Pancreas (tissue), 10 donors: ENCODE data around the gene AP4E1. TPM values are rescaled to one million over a fixed set of nuclear protein-coding genes. Genes with fewer than 3 reads are reported as not detected.
A peak's percentile ranks its signal among the peaks of the same experiment; 100 is the strongest.

Source experiments
- ATAC-seq, 4 donors: fragments of 200-7000 bp; cut with Tn5 transposase; one replicate each; pipeline versions ENCODE4 v1.8.0 to v1.9.1; 2020; ENCODE audit warnings: mild to moderate bottlenecking in 4 of 4, moderate library complexity in 4 of 4
- DNase-seq, 6 donors: peaks; one replicate each; pipeline ENCODE4 v3.0.0-alpha.2; 2020
- FAIRE-seq: peaks from 2 replicates; lab custom pipeline; 2012; peaks lifted over from hg19 to GRCh38; lab: Jason Lieb, UNC
- H3K27ac ChIP-seq, 4 donors: fragments of 200-600 bp; sonication (generic); 1 replicate in 3 of 4; 2 replicates in 1 of 4; pipeline versions ENCODE4 v1.5.0 to v1.8.0; 2020
- H3K27me3 ChIP-seq, 4 donors: fragments of 200-600 bp; one replicate each; pipeline ENCODE4 v1.8.0; 2021
- H3K36me3 ChIP-seq, 3 donors: fragments of 200-600 bp; sonication (generic) in 1 of 3; one replicate each; pipeline versions ENCODE4 v1.5.0 to v1.8.0; 2020 to 2021
- H3K4me1 ChIP-seq, 3 donors: fragments of 200-600 bp; one replicate each; pipeline ENCODE4 v1.8.0; 2021
- H3K4me3 ChIP-seq, 4 donors: fragments of 200-600 bp; sonication (generic) in 2 of 4; one replicate each; pipeline versions ENCODE4 v1.5.0 to v1.8.0; 2020 to 2021
- H3K9me3 ChIP-seq, 4 donors: fragments of 200-600 bp; one replicate each; pipeline ENCODE4 v1.8.0; 2021
- WGBS, 2 donors: extraction: QIAGEN DNeasy Blood & Tissue Kit; methylation state at CpG; one replicate each; pipeline ENCODE4 v1.1.7; 2013; 5-methylcytosine and 5-hydroxymethylcytosine counted together
- intact Hi-C, 3 donors: fragments of 100-400 bp; cut with DNase I; formaldehyde crosslinking; loops; one replicate each; pipeline versions ENCODE4 v1.11.1 to v1.14.2; 2022
- polyA plus RNA-seq, 2 donors: library from polyadenylated mRNA; stranded (reverse); fragments of 200-250 nt; gene quantifications; one replicate each; pipeline ENCODE4 v1.2.3, GENCODE V29; 2013
- total RNA-seq, 6 donors: library from RNA; stranded (reverse); fragmentation: NEBNext Ultra II Directional in 4 of 6; extraction: Animal tissue kit (Norgen Biotek cat#: 25700) in 4 of 6; gene quantifications; one replicate each; pipeline versions ENCODE4 v1.2.1 to v1.2.4, GENCODE V29; 2021 to 2023
- TF ChIP-seq, protein P1 (sequence below), 4 donors: fragments of 200-600 bp; sonication (generic) in 3 of 4; IDR thresholded peaks; one replicate each; pipeline versions ENCODE4 v1.5.0 to v1.8.0; 2021; ENCODE audit warnings: antibody characterized with exemption in 4 of 4
- donor health status: healthy with polysubstance abuse.
- donor health status: DM: no; HTN: no; CAD: no; lungs with moderate emphysema.
- donor health status: DM: no; HTN: no; CAD: no.
- donor health status: control.
- donor health status: control.
- donor health status: Bipolar disorder and iron deficiency.
- donor health status: DM: yes; HTN: yes; CAD: no.
- donor health status: DM: no; HTN: no; CAD: no.
- donor health status: DM: no; HTN: no; CAD: no.
- donor health status: DM: yes; HTN: yes; CAD: no.

AP4E1 gene
- total RNA-seq (1 to 10 TPM; 2.1 to 4.8 (median 2.7) TPM), polyA plus RNA-seq (1 to 10 TPM; 1.1 to 1.5 TPM)

DNA sequence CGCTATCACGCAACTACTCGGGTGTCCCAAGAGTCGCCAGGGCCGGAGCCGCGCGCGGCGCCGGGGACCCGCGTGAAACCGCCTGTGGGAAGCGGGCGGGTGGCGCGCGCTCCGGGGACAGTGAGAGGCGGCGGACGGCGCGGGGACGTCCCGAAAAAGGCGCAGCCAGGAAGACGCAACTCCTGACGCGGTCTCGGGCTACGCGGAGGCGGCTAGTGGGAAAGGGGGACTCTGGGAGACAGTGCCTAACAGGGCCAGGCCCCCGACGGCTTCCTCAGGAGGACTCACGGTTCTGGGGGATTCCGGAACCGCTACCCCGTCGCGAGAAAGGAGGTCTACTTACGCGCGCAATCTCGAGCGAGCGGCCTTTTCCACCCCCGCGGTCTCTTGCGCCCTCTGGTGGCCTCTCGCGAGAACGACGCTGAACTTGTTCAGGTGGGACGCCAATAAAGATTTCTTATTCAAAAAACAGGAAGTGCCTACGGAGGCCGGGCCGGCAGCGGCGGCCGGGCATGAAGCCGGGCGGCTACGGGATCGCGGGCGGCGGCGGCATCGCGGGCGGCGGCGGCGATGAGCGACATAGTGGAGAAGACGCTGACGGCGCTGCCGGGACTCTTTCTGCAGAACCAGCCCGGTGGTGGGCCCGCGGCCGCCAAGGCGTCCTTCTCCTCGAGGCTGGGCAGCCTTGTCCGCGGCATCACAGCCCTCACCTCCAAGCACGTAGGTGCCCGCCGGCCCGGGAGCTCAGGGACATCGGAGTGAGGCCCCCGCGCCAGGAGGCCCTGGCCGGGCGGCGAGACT, at the start of gene AP4E1:
Gene AP4E1, plus strand, starts transcription at position 475 of the 801 bp plus-strand sequence. Its CDS starts 96 bp downstream, at position 571.
- no peaks in the 10 kb centered on the region for H3K9me3 ChIP-seq
- FAIRE-seq, result no peak

DNA sequence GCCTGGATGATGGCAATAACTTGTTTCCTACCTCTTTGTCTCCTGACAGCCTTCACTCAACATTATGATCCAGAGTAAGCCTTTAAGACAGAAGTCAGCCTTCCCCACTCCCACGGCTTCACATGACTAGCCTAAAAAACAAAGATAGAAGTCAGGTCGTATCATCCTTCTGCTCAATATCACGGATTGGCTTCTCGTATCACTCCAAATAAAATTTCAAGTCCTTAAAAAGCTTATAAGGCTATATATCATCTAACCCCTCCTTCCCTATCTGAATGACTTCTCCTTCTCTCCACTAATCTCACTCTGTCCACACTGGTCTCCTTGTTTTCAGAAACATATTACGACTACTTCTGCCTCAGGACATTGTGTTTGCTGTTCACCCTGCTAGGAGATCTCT, 47.7 kb upstream of the AP4E1 start:
- intact Hi-C loops, result loop anchor here in 1 of 3 donors (10.0 kb wide), 1 partner anchor 56 kb away; no protein-coding TSS in a partner anchor
- H3K9me3 ChIP-seq, result no peaks in the 10 kb centered on the region
- no peak for FAIRE-seq
- no peak for ATAC-seq
- H3K4me3 ChIP-seq, result no peak overlapping the region
- H3K4me1 ChIP-seq, result no peaks in the 10 kb centered on the region
- H3K27me3 ChIP-seq, result no peaks in the 10 kb centered on the region
- TF ChIP-seq, protein P1, sequence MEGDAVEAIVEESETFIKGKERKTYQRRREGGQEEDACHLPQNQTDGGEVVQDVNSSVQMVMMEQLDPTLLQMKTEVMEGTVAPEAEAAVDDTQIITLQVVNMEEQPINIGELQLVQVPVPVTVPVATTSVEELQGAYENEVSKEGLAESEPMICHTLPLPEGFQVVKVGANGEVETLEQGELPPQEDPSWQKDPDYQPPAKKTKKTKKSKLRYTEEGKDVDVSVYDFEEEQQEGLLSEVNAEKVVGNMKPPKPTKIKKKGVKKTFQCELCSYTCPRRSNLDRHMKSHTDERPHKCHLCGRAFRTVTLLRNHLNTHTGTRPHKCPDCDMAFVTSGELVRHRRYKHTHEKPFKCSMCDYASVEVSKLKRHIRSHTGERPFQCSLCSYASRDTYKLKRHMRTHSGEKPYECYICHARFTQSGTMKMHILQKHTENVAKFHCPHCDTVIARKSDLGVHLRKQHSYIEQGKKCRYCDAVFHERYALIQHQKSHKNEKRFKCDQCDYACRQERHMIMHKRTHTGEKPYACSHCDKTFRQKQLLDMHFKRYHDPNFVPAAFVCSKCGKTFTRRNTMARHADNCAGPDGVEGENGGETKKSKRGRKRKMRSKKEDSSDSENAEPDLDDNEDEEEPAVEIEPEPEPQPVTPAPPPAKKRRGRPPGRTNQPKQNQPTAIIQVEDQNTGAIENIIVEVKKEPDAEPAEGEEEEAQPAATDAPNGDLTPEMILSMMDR (IDR thresholded peaks at IDR 0.05), result no peak
- no peak for DNase-seq
- WGBS, 2 donors, result 73 to 88% methylated on average over 5 of the region's 5 CpGs
- H3K27ac ChIP-seq, result no peak overlapping the region
- no peaks in the 10 kb centered on the region for H3K36me3 ChIP-seq

More for the DNA sequence above, at the start of gene AP4E1:
- no peaks in the 10 kb centered on the region for H3K27me3 ChIP-seq
- H3K4me3 ChIP-seq, result peak within 1 kb of the TSS; percentile 89 to 99 (median 96)
- WGBS, 2 donors, result 0 to 1% methylated on average over 97 to 100 of the region's 100 CpGs
- TF ChIP-seq, protein P1 (IDR thresholded peaks at IDR 0.05), result peak; percentile 94 to 96 (median 95)
- peaks cover 0 to 19% (median 0%) of the 10 kb centered on the region in 3 donors for H3K4me1 ChIP-seq
- no peaks in the 10 kb centered on the region for H3K36me3 ChIP-seq
- ATAC-seq, result peak; percentile 91 to 94 (median 92)
- peak; percentile 87 to 99 (median 92) for DNase-seq
- peak within 1 kb of the TSS; percentile 67 to 88 (median 86) for H3K27ac ChIP-seq
- intact Hi-C loops, result no loop called here

DNA sequence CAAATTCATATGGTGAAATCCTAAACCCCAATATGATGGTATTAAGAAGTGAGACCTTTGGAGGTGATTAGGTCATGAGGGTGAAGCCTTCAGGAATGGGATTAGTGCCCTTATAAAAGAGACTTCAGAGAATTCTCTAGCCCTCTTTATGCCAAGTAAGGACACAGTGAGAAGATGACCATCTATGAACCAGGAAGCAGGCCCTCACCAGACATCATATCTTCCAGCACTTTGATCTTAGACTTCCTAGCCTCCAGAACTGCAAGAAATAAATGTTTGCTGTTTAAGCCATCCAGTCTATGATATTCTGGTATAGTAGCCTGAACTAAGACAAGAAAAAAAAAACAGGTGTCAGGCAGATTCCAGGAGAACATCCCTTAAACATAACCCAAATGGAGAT, 45.9 kb upstream of the AP4E1 start:
- Histone ChIP-seq H3K9me3 (no peaks in the 10 kb centered on the region), H3K27ac (no peak overlapping the region), H3K4me3 (no peak overlapping the region), H3K4me1 (no peaks in the 10 kb centered on the region), H3K27me3 (no peaks in the 10 kb centered on the region), H3K36me3 (no peaks in the 10 kb centered on the region)
- ATAC-seq (no peak), FAIRE-seq (no peak), DNase-seq (no peak)
- TF ChIP-seq, protein P1 (IDR thresholded peaks at IDR 0.05), result no peak
- intact Hi-C loops, result loop anchor here in 1 of 3 donors (10.0 kb wide), 1 partner anchor 58 kb away; no protein-coding TSS in a partner anchor

DNA sequence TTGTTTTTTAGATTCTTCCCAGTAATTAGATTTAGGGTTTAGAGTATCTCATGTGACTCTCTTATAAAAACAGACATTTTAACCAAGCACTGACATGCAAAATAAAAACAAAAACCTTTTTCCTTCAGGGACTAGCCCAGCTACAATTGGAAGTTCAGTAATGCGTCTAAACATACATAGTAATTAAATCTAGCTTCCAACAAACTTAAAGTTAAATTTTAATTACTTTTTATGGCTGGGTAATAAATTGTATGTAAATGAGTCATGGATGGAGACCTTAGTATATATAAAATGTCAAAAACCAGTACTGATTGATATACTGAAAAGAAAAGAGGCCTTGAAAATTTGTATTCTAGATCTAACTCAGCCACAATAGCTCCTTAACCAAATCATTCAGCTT, 43.6 kb upstream of the AP4E1 start:
- 96 to 100% methylated on average over 1 of the region's 1 CpG for whole genome bisulfite sequencing, 2 donors
- H3K9me3 ChIP-seq, result no peaks in the 10 kb centered on the region
- intact Hi-C loops, result loop anchor here in 1 of 3 donors (10.0 kb wide), 1 partner anchor 60 kb away; no protein-coding TSS in a partner anchor
- DNase-seq, result no peak
- H3K27me3 ChIP-seq, result no peaks in the 10 kb centered on the region
- no peak for ATAC-seq
- H3K27ac ChIP-seq, result no peak overlapping the region
- no peak for FAIRE-seq
- H3K36me3 ChIP-seq, result no peaks in the 10 kb centered on the region
- TF ChIP-seq, protein P1 (IDR thresholded peaks at IDR 0.05), result no peak
- no peak overlapping the region for H3K4me3 ChIP-seq
- H3K4me1 ChIP-seq, result no peaks in the 10 kb centered on the region
